Measurements from ENCODE around the gene MFSD6. TPM values are rescaled to one million over a fixed set of nuclear protein-coding genes. Genes with fewer than 3 reads are reported as not detected.
"Not testable (repeated sequence)": the region's sequence is repeated elsewhere in the genome, so short reads cannot be mapped to it uniquely, and the experiment has no call there.

The MFSD6 gene
- total RNA-seq, 4 donors from 2014 or later: 43.1 to 123 (median 60.5) TPM

- DNase-seq (ENCODE audit: low spot score): no peak
- TF ChIP-seq CTCF (IDR thresholded peaks at IDR 0.05): no peak
- ATAC-seq (ENCODE audit: low FRiP score): no peak
These were observed 74.3 kb downstream of the MFSD6 start for GRCh38 chr2:190482451-190482850.

GRCh38 chr2:190486037-190486623 is 78.0 kb downstream of the MFSD6 start:
- ATAC-seq (ENCODE audit: low FRiP score) (no peak), DNase-seq (ENCODE audit: low spot score) (no peak)
- TF ChIP-seq CTCF (IDR thresholded peaks at IDR 0.05): no peak

- no peak for TF ChIP-seq CTCF (IDR thresholded peaks at IDR 0.05)
- DNase-seq (ENCODE audit: low spot score) (no peak), ATAC-seq (ENCODE audit: low FRiP score) (no peak)
These were observed 80.5 kb downstream of the MFSD6 start for GRCh38 chr2:190488516-190489233.

GRCh38 chr2:190489475-190489874 is 81.3 kb downstream of the MFSD6 start:
- no peak for ATAC-seq (ENCODE audit: low FRiP score)
- DNase-seq (ENCODE audit: low spot score): no peak
- no peak for TF ChIP-seq CTCF (IDR thresholded peaks at IDR 0.05)

- TF ChIP-seq CTCF (IDR thresholded peaks at IDR 0.05): no peak
- no peak for DNase-seq (ENCODE audit: low spot score)
- no peak for ATAC-seq (ENCODE audit: low FRiP score)
These were observed 82.3 kb downstream of the MFSD6 start for GRCh38 chr2:190490502-190490901.

- ATAC-seq (ENCODE audit: low FRiP score) (no peak), DNase-seq (ENCODE audit: low spot score) (no peak)
- TF ChIP-seq CTCF (IDR thresholded peaks at IDR 0.05): no peak
These were observed 84.9 kb downstream of the MFSD6 start for GRCh38 chr2:190493095-190493494.

GRCh38 chr2:190494600-190495227 is 86.6 kb downstream of the MFSD6 start:
- not testable (repeated sequence) for DNase-seq (ENCODE audit: low spot score); ATAC-seq (ENCODE audit: low FRiP score)

All from omental fat pad (tissue), 4 donors.